Omental fat pad (tissue), 4 donors: ENCODE results near the gene HAO1. TPM values are rescaled to one million over a fixed set of nuclear protein-coding genes. Genes with fewer than 3 reads are reported as not detected.

Experiments used
- ATAC-seq: fragments of 150-250 bp; one replicate; pipeline ENCODE4 v1.9.1; 2016; ENCODE audit warnings: mild to moderate bottlenecking, moderate library complexity; ENCODE audit not compliant: low FRiP score
- DNase-seq: peaks from one replicate; pipeline ENCODE4 v3.0.0-alpha.2; 2019; ENCODE audit warnings: low spot score
- CTCF ChIP-seq, 3 donors: fragments of 450-650 bp; IDR thresholded peaks; one replicate each; pipeline ENCODE4 v1.5.1; 2016 to 2017; ENCODE audit warnings: antibody characterized with exemption in 3 of 3, mild to moderate bottlenecking in 3 of 3, moderate library complexity in 2 of 3
- total RNA-seq, 4 donors: library from RNA; depleted of rRNA; stranded (reverse); fragments of >200 nt; gene quantifications; one replicate each; pipeline ENCODE4 v1.1.0, GENCODE V29; 2016

Gene HAO1
- total RNA-seq, 4 donors from 2014 or later, result not detected

- ATAC-seq, result no peak
- no peak for TF ChIP-seq CTCF (IDR thresholded peaks at IDR 0.05)
- no peak for DNase-seq
Observed at GRCh38 chr20:7891705-7892104, 48.6 kb downstream of the HAO1 start.

- DNase-seq (no peak), ATAC-seq (no peak)
- TF ChIP-seq CTCF (IDR thresholded peaks at IDR 0.05), result no peak
Observed at GRCh38 chr20:7889736-7890135, 50.5 kb downstream of the HAO1 start.

- ATAC-seq (no peak), DNase-seq (no peak)
- TF ChIP-seq CTCF (IDR thresholded peaks at IDR 0.05), result no peak
Observed at GRCh38 chr20:7883741-7884140, 56.5 kb downstream of the HAO1 start.

GRCh38 chr20:7883309-7883708 is 56.9 kb downstream of the HAO1 start:
- no peak for DNase-seq
- TF ChIP-seq CTCF (IDR thresholded peaks at IDR 0.05), result no peak
- ATAC-seq, result no peak

GRCh38 chr20:7882076-7882475 is 58.2 kb downstream of the HAO1 start:
- ATAC-seq (no peak), DNase-seq (no peak)
- TF ChIP-seq CTCF (IDR thresholded peaks at IDR 0.05), result no peak

GRCh38 chr20:7881551-7881950 is 58.7 kb downstream of the HAO1 start:
- ATAC-seq (no peak), DNase-seq (no peak)
- no peak for TF ChIP-seq CTCF (IDR thresholded peaks at IDR 0.05)

- no peak for ATAC-seq
- TF ChIP-seq CTCF (IDR thresholded peaks at IDR 0.05), result no peak
- no peak for DNase-seq
Observed at GRCh38 chr20:7879883-7880282, 60.4 kb downstream of the HAO1 start.
